Adipose tissue (tissue), 3 donors: ENCODE data around the gene SELENOS. TPM values are rescaled to one million over a fixed set of nuclear protein-coding genes. Genes with fewer than 3 reads are reported as not detected.
"Not testable (repeated sequence)": the region's sequence is repeated elsewhere in the genome, so short reads cannot be mapped to it uniquely, and the experiment has no call there.

ENCODE experiments used
- H3K27ac ChIP-seq: one replicate; pipeline ENCODE4 v1.5.1; 2013; ENCODE audit warnings: low read depth, low read length
- WGBS, 3 donors: extraction: QIAGEN DNeasy Blood & Tissue Kit; methylation state at CpG; one replicate each; pipeline ENCODE4 v1.1.7; 2013; 5-methylcytosine and 5-hydroxymethylcytosine counted together
- polyA plus RNA-seq, 3 donors: library from polyadenylated mRNA; stranded (reverse); fragments of 200-250 nt; gene quantifications; one replicate each; pipeline ENCODE4 v1.2.3, GENCODE V29; 2013
- donor health status: healthy with polysubstance abuse.
- donor health status: Bipolar disorder and iron deficiency.
- donor health status: healthy.

Gene SELENOS
- polyA plus RNA-seq, 3 donors: 56.0 to 109 (median 107) TPM

DNA sequence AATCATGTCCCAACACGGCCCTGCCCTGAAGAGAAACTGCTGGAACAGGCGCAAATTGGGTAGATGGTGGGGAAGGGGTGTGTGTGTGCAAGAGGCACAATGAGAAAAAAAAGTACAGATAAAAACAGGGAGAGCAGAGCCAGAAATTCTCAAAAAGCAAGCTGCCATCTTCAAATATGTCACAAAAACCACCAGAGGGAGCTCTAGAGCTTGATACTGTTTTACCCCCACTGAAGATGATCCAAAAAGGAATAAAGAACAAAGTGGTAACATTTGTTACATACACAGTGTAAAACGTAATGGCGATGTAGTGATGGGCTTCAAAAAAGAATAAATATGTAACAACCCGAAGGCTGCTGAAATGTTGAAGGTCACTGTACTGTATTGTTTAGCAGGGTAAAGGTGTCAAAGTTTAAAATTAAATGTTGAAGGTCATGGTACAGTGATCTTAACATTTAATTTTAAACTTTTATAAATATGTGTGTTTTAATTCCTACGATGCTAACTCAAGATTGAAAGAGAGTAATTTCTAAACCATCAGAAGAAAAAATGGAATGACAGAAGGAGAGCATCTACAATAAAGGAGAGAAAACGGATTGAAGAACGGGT lies 11.7 kb upstream of the SELENOS start:
- 51 to 82% (median 77%) methylated on average over 8 of the region's 8 CpGs for WGBS, 3 donors
- H3K27ac ChIP-seq: no peak overlapping the region

- WGBS, 3 donors: 95 to 98% (median 97%) methylated on average over 6 of the region's 6 CpGs
Measured at GRCh38 chr15:101287342-101287741, 10.1 kb upstream of the SELENOS start.

GRCh38 chr15:101286471-101287114 lies 9.3 kb upstream of the SELENOS start:
- no peak overlapping the region for H3K27ac ChIP-seq
- 84 to 91% (median 90%) methylated on average over 9 of the region's 9 CpGs for WGBS, 3 donors

More at GRCh38 chr15:101287342-101287741, 10.1 kb upstream of the SELENOS start:
- H3K27ac ChIP-seq: not testable (repeated sequence)

DNA sequence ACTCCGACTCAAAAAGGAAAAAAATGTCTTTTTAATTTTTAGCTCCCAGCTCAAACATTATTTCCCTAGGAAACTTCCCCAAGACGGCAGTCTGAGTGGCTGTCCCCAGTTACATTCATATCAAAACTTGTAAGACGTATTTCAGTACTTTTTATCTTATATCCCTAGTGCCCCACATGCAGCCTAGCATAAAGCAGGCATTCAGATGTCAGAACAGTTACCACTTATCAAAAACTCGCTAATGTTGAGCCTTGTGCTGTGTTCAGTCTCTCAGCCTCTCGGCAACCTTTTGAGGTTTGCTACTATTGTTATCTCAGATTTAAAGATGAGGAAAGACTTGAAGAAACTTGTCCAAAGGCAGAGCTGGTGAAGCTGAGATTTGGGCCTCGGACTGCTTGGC lies 6.6 kb upstream of the SELENOS start:
- H3K27ac ChIP-seq: no peak overlapping the region
- 87 to 95% (median 93%) methylated on average over 6 of the region's 6 CpGs for WGBS, 3 donors

DNA sequence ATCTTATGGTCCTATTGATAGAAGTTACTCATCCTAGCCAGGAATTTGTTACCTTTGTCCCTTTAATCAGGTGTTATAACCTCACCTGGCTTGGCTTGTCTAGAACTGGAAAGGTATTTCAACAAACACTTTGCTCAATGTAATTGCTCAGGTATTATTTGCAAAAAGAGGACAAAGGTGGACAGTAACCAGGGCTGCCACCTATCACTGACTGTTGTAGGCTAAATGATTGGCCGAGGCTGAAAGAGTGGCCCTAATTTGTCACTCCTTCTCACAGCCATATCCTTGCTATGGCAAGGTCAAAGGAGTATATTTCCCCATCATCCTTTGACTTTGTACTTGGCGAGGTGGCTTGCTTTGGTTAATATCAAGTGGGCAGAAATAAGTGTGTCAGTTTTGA lies 2.7 kb upstream of the SELENOS start:
- no peak overlapping the region for H3K27ac ChIP-seq
- WGBS, 3 donors: 85 to 95% (median 85%) methylated on average over 2 of the region's 2 CpGs

DNA sequence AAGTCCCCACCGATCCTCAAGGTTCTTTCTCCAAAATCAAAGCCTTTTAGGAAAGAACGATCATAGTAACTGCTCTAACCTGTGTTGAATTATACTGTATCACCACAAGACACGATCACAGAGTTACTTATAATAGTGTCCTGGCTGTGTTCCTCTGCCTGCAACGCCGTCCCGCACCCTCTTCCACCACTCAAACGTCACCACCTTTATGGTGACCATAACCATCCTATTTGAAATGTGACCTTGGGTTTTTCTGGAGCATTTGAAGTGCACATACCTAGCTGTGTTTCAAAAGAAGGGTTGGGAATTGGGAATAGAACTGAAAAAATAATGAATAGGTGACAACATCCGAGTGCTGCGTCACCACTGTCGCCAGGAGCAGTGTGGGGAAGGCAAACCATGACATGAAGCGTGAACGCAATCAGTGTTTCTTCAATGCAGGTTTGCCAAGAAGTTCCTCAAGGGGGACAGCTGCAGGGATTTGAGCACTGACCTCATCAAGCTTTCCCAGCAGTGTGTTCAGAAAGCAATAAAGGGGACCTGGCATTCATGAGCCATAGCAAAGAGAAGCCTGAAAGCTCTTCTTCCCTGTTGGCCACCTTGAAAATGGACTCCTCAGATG lies 769 bp upstream of the SELENOS start:
- 79 to 85% (median 81%) methylated on average over 12 of the region's 12 CpGs for WGBS, 3 donors
- no peak overlapping the region for H3K27ac ChIP-seq

GRCh38 chr15:101276501-101277037 lies 716 bp downstream of the SELENOS start:
- WGBS, 3 donors: 7 to 12% (median 9%) methylated on average over 14 of the region's 14 CpGs
- H3K27ac ChIP-seq: no peak overlapping the region

GRCh38 chr15:101275018-101275417 lies 2.3 kb downstream of the SELENOS start:
- 84 to 91% (median 89%) methylated on average over 5 of the region's 5 CpGs for WGBS, 3 donors
- H3K27ac ChIP-seq: no peak overlapping the region

- 78 to 96% (median 85%) methylated on average over 5 of the region's 5 CpGs for WGBS, 3 donors
- no peak overlapping the region for H3K27ac ChIP-seq
Measured at GRCh38 chr15:101273534-101273933, 3.8 kb downstream of the SELENOS start.

- WGBS, 3 donors: 85 to 89% (median 87%) methylated on average over 9 of the region's 9 CpGs
- no peak overlapping the region for H3K27ac ChIP-seq
Measured at GRCh38 chr15:101272584-101272983, 4.7 kb downstream of the SELENOS start.

GRCh38 chr15:101269479-101270223 lies 7.6 kb downstream of the SELENOS start:
- no peak overlapping the region for H3K27ac ChIP-seq
- 84 to 89% (median 86%) methylated on average over 16 of the region's 16 CpGs for WGBS, 3 donors

GRCh38 chr15:101267320-101268104 lies 9.8 kb downstream of the SELENOS start:
- H3K27ac ChIP-seq: no peak overlapping the region
- 43 to 58% (median 55%) methylated on average over 18 of the region's 18 CpGs for WGBS, 3 donors

GRCh38 chr15:101266787-101267186 lies 10.5 kb downstream of the SELENOS start:
- 62 to 71% (median 71%) methylated on average over 9 of the region's 9 CpGs for WGBS, 3 donors
- no peak overlapping the region for H3K27ac ChIP-seq

DNA sequence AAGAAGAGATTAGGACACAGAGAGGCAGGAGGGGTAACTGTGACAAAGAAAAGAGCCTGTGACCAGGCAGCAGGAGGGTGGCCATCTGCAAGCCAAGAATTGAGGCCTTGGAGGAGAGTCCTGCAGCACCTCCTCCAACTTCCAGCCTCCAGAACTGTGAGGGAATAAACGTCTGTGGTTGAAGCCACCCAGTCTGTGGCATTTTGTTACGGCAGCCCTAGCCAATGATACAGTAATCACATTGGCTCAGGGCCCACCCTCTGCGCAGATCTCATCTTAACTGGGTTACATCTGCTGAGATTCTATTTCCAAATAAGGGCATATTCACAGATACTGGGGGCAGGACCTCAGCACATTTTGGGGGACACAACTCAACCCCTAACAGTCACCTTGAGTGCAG lies 11.3 kb downstream of the SELENOS start:
- no peak overlapping the region for H3K27ac ChIP-seq
- 49 to 60% (median 54%) methylated on average over 3 of the region's 3 CpGs for WGBS, 3 donors

DNA sequence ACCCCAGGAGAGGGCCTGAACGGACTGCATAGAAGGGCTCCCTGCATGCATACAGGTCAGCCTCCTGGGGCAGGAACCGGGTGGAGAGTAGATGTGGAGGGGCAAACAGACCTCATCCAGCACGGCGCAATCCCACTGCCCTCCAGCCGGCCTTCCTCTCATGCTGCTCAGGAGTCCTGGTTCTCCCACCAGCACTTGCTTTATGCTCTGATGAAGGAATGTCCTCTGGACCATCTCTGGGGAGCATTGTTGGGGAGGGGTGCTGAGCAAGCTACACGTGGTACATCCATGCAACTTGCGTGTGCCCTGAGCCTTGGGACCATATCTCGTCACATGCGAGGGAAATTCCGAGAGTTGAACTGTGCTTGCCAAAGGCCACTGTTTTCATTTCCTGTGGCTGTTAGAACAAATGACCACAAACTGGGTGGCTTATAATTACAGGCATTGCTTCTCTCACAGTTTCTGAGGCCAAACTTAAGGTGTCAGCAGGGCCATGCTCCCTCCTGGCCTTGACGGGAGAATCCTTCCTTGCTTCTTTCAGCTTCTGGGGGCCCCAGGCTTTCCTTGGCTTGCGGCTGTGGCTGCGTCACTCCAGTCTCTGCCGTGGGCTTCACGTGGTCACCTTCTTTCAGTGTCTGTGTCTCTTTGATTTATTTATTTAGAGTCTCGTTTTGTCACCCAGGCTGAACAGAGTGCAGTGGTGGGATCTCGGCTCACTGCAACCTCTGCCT lies 12.2 kb downstream of the SELENOS start:
- 72 to 85% (median 81%) methylated on average over 17 of the region's 17 CpGs for WGBS, 3 donors
- H3K27ac ChIP-seq: no peak overlapping the region

- 87 to 88% (median 88%) methylated on average over 4 of the region's 4 CpGs for WGBS, 3 donors
- no peak overlapping the region for H3K27ac ChIP-seq
Measured at GRCh38 chr15:101264011-101264410, 13.3 kb downstream of the SELENOS start.

DNA sequence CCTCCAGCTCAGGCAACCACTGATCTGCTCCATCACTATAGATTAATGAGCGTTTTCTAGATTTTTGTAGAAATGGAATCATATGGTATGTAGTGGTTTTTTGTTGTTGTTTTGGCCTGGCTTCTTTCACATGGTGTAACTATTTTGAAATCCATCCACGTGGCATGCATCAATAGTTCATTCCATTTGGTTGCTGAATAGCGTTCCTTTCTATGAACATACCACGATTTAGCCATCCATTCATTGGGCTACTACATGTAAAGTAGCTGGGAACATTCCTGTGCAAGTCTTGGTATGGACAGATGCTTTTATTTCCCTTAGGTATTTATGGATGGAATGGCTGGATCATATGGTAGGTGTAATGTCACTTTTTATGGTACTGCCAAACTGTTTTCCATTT lies 14.7 kb downstream of the SELENOS start:
- 72 to 86% (median 77%) methylated on average over 4 of the region's 4 CpGs for WGBS, 3 donors
- H3K27ac ChIP-seq: no peak overlapping the region
